ENCODE results near the gene ARHGEF16.
A peak's percentile ranks its signal among the peaks of the same experiment; 100 is the strongest.

Gene ARHGEF16

DNA sequence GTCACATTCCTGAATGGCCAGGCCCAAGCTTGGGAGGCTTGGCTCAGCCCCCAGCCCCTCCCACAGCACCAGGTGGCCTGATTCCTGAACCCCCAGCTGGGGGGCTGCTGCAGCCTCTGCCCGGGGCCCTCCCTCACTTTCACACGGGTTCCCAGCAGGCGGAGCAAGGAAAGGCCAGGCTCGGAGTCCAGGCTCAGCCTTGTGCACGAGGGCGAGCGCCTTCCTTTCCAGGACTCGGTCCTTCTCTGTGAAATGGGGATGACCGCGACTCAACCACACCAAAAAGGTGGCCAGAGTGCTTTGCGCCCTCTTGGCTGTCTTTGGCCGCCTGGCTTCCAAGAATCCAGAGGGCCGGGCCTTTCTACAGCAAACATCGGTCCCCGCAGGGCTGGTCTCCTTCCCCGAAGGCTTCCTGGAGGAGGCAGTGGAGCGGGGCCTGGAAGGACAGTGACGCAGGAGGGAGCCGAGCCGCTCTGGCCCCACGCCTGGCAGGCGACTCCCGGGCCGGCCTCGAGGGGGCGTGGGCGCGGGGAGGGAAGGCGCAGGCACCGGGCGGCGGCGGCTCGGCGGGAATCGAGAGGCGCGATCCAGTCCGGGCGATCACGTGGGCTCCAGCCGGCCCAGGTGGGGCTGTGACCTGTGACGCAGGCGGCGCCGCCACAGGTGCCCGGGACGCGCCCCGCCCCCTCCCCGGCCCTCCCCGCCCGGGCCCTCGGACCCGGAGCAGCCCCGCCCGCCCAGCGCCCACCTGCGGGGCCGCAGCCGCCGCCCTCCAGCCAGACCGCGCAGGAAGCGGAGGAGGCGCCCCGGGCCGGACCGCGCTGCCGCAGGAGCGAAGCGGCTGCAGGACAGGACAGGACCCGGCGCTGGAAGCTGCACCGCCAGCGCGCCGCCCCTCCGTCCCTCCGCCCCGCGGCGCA lies at the start of gene ARHGEF16:
ARHGEF16 (plus strand) TSS at position 775 of the 920 bp plus-strand sequence. CDS start 8,420 bp downstream, outside the sequence.
- peak; percentile 19 for DNase-seq

DNA sequence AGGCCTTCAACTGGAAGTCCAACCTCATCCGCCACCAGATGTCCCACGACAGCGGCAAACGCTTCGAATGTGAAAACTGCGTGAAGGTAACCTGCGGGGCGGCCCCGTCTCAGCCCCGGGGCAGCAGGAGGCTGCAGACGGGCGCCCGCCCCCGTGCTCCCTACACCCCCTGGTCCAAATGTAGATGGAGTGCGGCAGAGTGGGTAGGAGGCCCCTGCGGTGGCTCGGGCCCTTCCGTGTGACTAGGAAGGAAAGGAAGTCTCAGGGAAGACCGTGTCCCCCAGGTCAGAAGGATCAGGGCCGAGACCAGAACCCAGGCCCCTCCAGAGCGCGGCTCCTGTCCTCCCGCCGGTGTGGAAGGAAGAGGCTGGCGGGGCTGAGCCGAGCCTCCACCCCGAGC lies 49.7 kb upstream of the ARHGEF16 start:
- no peak for DNase-seq

DNA sequence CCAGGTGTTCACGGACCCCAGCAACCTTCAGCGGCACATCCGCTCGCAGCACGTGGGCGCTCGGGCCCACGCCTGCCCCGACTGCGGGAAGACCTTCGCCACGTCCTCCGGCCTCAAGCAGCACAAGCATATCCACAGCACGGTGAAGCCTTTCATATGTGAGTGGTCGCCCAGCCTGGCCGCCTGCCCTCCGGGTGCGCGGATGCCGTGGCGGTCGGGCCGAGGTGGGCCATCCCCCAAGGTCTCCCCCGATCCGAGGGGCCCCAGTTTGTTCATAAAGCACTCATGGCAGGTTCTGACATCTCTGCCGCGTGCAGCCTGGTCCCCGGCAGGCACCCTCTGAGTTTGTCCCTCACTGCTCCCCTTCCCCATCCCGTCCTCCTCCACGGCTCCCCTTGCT lies 49.0 kb upstream of the ARHGEF16 start:
- no peak for DNase-seq

DNA sequence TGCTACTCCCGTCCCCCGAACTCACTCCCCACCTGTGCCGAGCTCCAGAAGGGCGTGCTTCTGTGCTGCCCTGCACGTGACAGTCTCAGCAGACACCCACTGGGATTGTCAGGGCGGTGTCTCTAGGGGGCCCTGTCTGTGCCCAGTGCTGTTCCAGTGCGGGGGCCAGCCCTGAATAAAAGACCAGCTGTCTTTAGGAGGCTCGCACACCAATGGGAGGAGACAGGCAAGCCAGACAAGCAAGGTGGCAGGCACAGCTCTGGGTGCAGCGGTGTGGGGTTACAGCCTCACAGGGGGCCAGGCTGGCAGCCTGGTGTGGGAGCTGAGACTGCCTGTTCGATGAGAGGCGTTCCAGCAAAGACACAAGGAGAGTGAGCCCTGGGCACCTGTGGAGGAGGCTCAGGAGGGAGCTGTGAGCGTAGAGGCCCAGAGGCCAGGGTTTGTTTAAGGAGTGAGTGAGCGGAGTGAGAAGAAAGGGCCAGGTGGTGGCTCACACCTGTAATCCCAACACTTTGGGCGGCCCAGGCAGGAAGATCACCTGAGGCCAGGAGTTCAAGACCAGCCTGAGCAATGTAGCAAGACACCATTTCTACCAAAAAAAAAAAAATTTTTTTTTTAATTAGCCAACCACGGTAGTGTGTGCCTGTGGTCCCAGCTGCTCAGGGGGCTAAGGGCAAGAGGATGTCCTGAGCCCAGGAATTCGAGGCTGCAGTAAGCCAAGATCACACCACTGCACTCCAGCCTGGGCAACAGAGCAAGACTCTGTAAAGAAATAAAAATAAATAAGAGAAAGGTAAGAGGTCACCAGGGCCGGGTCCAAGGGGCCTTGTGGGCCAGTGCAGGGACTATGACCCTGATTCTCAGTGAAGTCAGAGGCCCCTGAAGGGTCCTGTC lies 48.2 kb upstream of the ARHGEF16 start:
- DNase-seq: no peak

DNA sequence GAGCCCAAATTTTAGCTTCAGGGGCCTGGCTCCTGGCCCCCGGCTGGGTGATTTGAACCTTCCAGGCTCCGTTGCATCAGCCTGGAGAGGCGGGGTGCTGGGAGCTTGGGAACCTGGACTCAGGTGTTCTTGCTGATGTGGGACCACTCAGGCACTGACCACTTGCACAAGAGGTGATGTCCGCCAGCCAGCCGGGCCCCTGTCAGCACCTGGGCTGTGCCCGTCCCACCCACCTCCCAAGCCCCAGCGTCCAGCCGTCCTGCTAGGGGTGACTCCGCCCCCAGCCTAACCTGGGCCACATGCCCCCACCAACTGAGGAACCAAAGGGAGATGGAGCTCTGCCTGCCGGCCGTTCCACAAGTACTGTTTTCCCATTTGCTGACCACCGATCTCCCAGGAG lies 47.4 kb upstream of the ARHGEF16 start:
- no peak for DNase-seq

DNA sequence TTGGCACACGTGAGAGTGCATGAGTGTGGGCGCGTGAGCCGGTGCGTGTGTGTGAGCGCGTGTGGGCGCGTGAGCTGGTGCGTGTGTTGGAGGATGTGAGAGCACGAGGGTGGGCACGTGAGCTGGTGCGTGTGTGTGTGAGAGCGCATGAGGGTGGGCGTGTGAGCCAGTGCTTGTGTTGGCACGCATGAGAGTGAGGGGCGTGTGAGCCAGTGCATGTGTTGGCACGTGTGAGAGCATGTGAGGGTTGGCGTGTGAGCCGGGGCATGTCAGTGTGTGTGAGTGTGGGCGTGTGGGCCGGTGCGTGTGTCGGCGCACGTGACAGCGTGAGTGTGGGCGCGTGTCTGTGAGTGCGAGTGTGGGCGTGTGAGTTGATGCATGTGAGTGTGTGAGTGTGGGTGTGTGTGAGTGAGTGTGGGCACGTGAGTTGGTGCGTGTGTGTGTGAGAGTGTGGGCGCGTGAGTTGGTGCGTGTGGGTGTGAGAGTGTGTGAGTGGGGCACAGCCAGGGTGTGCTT lies 45.7 kb upstream of the ARHGEF16 start:
- DNase-seq: no peak

DNA sequence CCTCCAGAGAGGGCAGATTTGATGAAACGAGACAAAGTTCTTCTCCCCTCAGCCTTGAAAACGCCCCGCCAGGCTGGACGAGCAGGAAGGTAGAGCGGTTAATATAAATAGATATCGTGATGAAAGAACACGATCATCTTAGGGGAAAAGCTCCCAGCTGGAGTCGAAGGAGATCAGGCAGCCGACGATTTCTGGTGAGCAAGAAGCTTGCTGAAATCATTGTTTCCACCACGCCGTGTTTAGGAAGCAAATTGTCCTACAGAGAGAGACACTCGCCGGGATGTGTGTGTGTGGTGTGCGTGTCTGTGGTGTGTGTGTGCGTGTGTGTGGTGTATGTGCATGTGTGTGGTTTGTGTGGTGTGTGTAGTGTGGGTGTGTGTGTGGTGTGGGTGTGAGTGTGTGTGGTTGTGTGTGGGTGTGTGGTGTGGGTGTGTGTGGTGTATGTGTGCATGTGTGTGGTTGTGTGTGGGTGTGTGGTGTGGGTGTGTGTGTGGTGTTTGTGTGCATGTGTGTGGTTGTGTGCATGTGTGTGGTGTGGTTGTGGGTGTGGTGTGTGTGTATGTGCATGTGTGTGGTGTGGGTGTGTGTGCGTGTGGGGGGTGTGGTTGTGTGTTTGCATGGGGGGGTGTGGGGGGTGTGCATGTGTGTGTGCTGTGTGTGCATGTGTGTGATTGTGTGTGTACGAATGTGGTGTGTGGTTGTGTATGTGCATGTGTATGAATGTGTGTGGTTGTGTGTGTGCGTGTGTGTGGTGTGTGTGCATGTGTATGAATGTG lies 44.9 kb upstream of the ARHGEF16 start:
- no peak for DNase-seq

DNA sequence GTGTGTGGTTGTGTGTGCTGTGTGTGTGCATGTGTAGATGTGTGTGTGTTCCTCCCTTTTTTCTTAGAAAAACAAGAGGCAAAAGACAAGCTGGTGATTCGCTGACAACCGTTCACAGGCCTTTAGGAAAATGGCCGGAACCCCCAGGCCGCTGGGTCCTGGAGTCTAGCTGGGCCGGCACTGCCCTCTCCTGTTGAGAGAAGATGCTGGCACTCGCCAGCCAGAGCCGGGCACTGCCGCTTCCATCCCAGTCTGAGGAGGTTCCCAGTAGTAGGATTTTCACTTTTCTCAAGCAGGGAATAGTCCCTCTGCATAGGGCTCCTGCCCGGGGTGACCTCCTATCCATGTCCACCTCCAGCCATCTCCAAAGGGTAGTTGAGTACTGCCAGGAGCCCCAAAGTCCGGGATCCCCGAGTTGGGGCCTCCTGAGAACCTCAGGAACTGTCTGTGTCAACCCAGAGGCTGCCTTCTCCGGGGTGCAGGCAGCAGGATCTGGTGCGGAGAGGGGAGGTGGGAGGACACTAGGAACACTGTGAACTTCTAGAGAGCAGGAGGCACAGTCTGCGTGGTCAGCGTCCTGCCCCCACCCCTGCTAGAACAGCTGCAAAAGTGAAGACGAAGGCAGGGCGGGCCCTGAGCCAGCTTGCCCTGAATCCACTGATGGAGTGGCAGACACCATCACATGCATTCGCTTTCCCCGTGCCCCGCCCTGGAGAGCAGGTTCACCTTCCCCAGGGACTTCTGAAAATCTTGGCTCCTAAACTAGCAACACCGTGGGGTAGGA lies 44.1 kb upstream of the ARHGEF16 start:
- no peak for DNase-seq

DNA sequence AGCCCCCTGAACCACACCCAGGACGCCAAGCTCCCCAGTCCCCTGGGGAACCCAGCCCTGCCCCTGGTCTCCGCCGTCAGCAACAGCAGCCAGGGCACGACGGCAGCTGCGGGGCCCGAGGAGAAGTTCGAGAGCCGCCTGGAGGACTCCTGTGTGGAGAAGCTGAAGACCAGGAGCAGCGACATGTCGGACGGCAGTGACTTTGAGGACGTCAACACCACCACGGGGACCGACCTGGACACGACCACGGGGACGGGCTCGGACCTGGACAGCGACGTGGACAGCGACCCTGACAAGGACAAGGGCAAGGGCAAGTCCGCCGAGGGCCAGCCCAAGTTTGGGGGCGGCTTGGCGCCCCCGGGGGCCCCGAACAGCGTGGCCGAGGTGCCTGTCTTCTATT lies 42.7 kb upstream of the ARHGEF16 start:
- no peak for DNase-seq

DNA sequence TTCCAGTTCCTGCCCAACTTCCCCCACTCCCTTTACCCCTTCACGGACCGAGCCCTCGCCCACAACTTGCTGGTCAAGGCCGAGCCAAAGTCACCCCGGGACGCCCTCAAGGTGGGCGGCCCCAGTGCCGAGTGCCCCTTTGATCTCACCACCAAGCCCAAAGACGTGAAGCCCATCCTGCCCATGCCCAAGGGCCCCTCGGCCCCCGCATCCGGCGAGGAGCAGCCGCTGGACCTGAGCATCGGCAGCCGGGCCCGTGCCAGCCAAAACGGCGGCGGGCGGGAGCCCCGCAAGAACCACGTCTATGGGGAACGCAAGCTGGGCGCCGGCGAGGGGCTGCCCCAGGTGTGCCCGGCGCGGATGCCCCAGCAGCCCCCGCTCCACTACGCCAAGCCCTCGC lies 42.1 kb upstream of the ARHGEF16 start:
- no peak for DNase-seq

DNA sequence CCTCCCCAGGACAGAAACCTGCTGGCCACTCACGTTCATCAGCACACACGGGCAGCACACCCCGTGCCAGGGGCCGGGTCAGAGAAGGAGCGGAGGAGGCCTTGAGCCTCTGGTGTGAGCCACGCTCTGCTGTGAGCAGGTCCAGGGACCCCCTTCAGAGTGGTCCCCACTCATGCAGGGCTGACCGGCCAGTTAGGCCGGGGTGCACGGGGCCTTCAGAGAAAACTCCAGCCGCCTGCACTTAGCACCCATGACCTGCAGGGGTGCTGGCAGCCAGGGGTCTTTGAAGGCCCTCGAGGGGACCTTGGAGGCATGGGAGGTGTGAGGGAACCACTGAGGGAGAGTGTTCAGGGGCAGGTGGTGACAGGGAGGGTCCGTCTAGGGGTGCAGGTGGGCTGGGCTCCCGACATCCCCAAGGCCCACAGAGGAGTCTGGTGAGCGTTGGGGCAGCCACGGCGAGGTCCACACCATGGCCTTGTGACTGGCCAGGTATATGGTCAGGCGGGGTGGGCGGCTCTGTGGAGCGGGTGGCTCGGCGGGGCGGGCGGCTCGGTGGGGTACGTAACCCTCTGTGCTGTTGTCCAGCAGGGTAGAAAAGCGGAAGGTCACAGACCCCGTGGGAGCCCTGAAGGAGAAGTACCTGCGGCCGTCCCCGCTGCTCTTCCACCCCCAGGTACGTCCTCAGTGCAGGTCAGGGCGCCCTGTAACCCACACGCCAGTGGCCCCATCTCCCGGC lies 40.3 kb upstream of the ARHGEF16 start:
- DNase-seq: no peak

DNA sequence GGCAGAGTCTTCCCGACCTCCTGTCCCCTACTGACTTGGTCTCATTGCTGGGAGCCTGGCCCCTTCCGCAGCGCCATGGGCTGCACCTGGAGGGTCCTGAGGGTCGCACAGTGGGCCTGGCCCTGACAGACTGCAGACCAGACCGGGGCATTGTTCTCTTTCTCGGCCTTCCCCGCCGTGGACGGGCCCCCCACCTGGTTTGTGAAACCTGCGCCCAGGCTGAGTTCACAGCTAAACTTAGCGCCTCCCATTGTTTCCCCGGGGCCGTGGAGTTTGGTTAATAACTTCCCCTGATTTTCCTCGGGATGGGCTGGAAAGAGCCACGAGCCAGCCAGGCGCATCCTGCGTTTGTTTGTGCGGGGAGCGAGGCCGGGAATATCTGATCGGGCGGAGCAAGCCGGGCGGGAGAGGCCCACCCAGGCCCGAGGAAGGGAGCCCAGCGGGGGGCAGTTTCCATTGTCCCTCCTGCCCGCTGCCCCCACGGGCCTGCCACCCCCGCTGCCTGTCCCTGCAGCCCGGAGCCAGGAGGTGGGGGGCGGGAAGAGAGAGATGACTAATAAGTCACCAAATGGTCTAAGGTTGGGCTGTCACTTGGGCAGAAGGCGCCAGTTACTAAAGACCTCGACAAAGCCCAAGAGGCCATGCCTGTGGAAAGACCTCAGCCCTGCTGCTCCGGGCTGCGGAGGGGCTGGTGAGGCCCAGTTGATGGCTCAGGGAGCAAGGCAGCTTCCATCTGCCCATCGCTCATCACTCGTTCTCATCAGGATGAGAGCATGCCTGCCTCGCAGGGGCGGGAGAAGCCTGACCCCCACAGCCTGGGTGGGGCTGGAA lies 39.0 kb upstream of the ARHGEF16 start:
- no peak for DNase-seq

DNA sequence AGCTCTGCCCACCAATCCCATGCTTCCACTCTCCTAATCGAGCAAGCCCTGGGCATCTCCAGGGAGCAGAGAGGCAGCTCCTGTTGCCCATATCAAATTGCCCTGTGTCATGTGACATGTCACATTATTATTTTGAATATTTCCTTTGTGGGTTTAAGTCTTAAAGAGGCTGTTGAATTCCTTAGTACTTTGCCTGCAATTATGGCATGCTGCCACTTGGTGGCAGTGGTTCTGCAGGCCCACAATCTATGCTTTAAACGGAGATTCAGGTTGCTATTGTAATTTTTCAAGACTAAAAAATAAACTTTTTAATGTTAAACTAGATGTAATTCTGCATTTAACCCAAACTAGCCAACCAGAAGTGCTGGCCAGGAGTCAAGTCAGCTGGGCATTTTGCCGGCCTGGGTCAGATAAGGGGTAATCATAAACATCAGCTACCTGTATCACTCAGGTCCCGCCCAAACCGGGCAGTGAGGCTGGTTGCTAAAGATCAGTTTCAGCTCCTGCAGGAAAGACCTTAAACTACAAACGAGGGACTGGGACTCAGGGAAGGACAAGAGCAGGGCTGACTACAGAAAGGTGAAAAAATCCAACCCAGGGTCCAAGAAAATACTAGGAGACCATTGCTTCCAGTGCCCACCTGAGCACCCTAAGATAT lies 37.3 kb upstream of the ARHGEF16 start:
- no peak for DNase-seq

DNA sequence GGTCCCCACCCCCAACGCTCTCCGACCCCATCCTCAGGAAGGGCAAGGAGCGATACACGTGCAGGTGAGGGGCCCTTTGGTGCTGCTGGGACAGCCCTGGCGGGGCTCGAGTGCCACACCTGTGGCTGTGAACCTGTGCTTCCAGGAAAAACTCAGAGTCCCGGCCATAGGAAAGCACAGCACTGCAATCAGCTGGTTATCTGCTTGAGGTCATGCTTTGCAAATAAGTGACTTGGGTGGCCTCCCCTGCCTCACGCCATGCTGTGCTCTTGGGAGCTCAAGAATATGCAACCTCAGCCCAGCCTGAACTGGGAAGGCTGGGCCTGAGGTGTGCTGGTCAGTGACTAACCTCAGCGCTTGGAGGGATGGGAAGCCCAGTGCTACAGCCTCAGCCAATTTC lies 36.5 kb upstream of the ARHGEF16 start:
- no peak for DNase-seq

DNA sequence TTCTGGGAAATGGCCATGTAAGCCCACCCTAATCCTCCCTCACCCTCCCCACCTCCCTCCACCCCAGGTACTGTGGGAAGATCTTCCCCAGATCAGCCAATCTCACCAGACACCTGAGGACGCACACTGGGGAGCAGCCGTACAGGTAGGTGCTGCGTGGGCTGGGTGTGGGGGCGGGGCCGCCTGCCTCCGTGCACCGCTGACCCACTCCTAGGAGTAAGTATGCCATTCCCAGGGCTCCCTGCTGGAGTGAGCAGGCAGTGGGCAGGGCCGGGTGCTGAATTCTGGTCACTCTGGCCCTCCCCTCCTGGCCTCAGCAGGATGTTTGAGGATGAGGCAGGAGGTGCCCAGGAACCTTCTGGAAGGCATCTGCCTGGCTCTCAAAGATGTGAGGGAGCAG lies 35.9 kb upstream of the ARHGEF16 start:
- no peak for DNase-seq

DNA sequence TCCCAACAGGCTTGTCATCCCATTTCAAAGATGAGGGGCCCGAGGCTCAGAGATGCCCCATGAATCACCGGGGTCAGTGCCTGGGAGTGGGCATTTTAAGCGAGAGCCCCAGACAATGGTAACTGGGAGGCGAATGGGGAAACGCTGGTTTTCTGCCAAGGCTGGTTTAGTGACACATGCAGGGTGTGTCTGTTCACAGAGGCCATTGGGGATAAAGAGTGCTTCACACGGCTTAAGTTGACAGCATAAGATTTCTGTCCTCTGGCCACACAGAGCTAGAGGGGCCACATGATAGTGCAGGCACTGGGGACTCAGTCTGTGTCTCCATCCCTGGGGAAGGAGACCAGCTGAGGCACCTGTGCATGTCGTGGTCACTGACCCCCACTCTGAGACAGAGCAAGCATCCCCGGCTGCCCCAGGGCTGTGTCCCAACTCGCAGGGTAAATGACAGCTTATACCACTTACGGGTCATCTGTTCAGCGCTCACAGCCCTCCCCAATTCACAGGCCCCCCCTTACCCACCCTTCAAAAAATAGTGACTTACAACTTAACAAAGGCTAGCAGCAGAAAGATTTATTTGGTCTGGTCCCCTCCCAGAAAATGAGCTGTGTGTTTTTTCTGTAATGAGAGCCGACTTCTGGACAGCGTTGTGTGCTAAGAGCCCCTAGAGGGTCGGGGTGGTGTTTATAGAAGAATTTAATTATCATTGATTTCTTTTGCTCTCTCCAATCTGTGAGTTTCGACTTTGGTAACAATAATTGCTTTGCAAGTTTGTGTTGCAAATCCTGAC lies 34.9 kb upstream of the ARHGEF16 start:
- no peak for DNase-seq

DNA sequence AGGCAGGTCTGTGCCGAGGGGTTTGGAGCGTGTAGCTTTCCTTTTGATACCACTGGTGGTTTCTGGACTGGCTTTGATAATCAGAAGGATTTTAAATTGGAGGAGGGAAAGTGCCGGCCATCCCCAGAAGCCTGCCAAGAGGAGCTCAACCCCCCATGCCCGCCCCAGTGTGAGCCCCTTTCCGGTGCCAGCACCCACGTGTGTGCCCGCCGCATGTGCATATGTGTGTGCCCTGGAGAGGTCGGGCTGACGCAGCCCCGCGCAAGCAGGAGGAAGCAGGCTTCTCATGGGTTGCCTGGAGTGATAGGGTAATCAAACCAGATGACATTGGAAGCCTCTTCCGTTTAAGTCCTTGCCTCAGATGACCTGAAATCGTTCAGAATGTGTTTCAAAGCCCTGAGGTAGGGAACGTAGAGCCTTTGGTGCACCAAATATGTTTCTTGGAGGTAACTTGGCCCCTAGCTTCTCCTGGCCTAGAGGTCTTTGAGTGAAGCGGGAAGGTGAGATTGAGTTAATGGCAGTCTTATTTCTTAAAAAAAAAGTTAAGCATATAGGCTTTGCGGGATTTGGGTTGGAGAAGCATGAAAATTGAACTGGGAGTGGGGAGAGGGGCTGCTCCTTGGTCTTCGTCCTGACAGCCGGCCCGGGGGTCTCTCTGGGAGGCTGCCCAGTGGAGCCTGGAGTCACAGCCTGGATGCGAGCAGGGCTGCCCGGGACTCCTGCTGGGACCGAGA lies 34.1 kb upstream of the ARHGEF16 start:
- no peak for DNase-seq

DNA sequence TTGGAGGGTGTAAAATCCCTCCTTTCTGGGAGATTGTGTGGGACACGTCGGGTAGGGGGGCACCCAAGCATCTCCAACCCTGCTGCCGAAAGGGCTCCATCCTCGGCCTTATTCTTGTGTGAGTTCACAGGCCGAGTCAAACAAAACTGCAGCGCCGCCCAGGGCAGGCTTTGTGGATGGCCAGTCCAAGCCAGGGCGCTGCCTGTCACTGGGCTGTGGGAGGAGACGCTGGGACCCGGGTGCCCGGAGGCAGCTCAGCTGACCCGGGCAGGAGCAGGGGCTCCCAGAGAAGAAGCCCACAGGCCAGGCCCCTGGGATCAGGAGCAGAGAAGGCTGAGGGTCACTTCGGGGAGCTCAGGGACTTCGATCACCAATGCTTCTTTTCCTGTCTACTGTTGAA lies 31.8 kb upstream of the ARHGEF16 start:
- no peak for DNase-seq

Data from stimulated activated CD4-positive, alpha-beta T cell treated with anti-CD3 and anti-CD28 coated beads, Interleukin-4, amount 100 ng/mL, for 24 hours (primary cell).